ENCODE measurements around the gene CORO2A.

DNA sequence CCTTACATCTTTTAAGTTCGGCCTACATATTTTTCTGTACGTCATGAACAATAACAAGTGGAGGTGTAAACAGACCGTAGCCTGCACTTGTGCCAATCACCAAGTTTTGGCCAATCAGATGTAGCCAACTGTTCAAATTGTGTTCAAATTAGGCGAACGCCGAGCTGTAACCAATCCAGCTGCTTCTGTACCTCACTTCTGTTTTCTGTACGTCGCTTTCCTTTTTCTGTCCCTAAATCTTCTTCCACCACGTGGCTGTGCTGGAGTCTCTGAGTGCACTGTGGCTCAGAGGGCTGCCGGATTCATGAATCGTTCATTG, 99.9 kb downstream of the CORO2A start:
- TF ChIP-seq TCF12 (IDR thresholded peaks at IDR 0.05) (no peak), FOXM1 (IDR thresholded peaks at IDR 0.05; ENCODE audit: low read depth) (no peak), MXI1 (IDR thresholded peaks at IDR 0.05; ENCODE audit: low read depth, low read length) (no peak), EP300 (IDR thresholded peaks at IDR 0.05; ENCODE audit: borderline replicate concordance in 1 of 2, low read depth in 1 of 2, low read length in 1 of 2) (no peak), TEAD4 (IDR thresholded peaks at IDR 0.05; ENCODE audit: borderline replicate concordance, insufficient read depth) (no peak), GATA2 (CRISPR knock-in tag; IDR thresholded peaks at IDR 0.05) (no peak), TAF1 (IDR thresholded peaks at IDR 0.05; ENCODE audit: borderline replicate concordance, low read depth, low read length) (no peak), RAD21 (IDR thresholded peaks at IDR 0.05; ENCODE audit: low read length) (no peak), SIN3A (IDR thresholded peaks at IDR 0.05; ENCODE audit: borderline replicate concordance, low read depth, low read length) (no peak), FOXJ3 (CRISPR knock-in tag; IDR thresholded peaks at IDR 0.05) (no peak), POLR2AphosphoS5 (IDR thresholded peaks at IDR 0.05; ENCODE audit: low read depth, low read length) (no peak)
- TF ChIP-seq, protein P1, sequence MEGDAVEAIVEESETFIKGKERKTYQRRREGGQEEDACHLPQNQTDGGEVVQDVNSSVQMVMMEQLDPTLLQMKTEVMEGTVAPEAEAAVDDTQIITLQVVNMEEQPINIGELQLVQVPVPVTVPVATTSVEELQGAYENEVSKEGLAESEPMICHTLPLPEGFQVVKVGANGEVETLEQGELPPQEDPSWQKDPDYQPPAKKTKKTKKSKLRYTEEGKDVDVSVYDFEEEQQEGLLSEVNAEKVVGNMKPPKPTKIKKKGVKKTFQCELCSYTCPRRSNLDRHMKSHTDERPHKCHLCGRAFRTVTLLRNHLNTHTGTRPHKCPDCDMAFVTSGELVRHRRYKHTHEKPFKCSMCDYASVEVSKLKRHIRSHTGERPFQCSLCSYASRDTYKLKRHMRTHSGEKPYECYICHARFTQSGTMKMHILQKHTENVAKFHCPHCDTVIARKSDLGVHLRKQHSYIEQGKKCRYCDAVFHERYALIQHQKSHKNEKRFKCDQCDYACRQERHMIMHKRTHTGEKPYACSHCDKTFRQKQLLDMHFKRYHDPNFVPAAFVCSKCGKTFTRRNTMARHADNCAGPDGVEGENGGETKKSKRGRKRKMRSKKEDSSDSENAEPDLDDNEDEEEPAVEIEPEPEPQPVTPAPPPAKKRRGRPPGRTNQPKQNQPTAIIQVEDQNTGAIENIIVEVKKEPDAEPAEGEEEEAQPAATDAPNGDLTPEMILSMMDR (IDR thresholded peaks at IDR 0.05), result no peak
- TF ChIP-seq, protein P2, sequence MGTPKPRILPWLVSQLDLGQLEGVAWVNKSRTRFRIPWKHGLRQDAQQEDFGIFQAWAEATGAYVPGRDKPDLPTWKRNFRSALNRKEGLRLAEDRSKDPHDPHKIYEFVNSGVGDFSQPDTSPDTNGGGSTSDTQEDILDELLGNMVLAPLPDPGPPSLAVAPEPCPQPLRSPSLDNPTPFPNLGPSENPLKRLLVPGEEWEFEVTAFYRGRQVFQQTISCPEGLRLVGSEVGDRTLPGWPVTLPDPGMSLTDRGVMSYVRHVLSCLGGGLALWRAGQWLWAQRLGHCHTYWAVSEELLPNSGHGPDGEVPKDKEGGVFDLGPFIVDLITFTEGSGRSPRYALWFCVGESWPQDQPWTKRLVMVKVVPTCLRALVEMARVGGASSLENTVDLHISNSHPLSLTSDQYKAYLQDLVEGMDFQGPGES (IDR thresholded peaks at IDR 0.05; ENCODE audit: low read depth, low read length), result no peak
- TF ChIP-seq, protein P3, sequence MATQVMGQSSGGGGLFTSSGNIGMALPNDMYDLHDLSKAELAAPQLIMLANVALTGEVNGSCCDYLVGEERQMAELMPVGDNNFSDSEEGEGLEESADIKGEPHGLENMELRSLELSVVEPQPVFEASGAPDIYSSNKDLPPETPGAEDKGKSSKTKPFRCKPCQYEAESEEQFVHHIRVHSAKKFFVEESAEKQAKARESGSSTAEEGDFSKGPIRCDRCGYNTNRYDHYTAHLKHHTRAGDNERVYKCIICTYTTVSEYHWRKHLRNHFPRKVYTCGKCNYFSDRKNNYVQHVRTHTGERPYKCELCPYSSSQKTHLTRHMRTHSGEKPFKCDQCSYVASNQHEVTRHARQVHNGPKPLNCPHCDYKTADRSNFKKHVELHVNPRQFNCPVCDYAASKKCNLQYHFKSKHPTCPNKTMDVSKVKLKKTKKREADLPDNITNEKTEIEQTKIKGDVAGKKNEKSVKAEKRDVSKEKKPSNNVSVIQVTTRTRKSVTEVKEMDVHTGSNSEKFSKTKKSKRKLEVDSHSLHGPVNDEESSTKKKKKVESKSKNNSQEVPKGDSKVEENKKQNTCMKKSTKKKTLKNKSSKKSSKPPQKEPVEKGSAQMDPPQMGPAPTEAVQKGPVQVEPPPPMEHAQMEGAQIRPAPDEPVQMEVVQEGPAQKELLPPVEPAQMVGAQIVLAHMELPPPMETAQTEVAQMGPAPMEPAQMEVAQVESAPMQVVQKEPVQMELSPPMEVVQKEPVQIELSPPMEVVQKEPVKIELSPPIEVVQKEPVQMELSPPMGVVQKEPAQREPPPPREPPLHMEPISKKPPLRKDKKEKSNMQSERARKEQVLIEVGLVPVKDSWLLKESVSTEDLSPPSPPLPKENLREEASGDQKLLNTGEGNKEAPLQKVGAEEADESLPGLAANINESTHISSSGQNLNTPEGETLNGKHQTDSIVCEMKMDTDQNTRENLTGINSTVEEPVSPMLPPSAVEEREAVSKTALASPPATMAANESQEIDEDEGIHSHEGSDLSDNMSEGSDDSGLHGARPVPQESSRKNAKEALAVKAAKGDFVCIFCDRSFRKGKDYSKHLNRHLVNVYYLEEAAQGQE (IDR thresholded peaks at IDR 0.05; ENCODE audit: low read depth, low read length), result no peak
